H1 (cell line): ENCODE measurements around the gene RETSAT. TPM values are rescaled to one million over a fixed set of nuclear protein-coding genes. Genes with fewer than 3 reads are reported as not detected.
"Not testable (repeated sequence)": the region's sequence is repeated elsewhere in the genome, so short reads cannot be mapped to it uniquely, and the experiment has no call there.

Source experiments
- CTCF ChIA-PET: fragments of 300-600 bp; sonication (Branson Sonifier 250); formaldehyde crosslinking; loops from one replicate; lab custom pipeline; 2021; ENCODE audit not compliant: partially characterized antibody; lab: Charles Lee
- POLR2A ChIA-PET: fragments of 300-600 bp; sonication (Branson Sonifier 250); formaldehyde crosslinking; loops from one replicate; lab custom pipeline; 2021; ENCODE audit warnings: inconsistent platforms; ENCODE audit not compliant: partially characterized antibody; lab: Charles Lee
- DNase-seq, 2 experiments: peaks; one replicate each; pipeline versions ENCODE4 v3.0.0 to v3.0.0-alpha.2; 2010 to 2022; ENCODE audit warnings: low spot score in 2 of 2, low read depth in 1 of 2, mixed read lengths in 1 of 2
- FAIRE-seq: peaks from 2 replicates; lab custom pipeline; 2011; peaks lifted over from hg19 to GRCh38; lab: Jason Lieb, UNC
- H2AFZ ChIP-seq: 2 replicates; pipeline ENCODE4 v1.8.1; 2012; ENCODE audit warnings: low read length, inconsistent platforms
- H2AK5ac ChIP-seq: 2 replicates; pipeline ENCODE4 v1.6.1; 2013; ENCODE audit warnings: low read depth, low read length
- H2BK120ac ChIP-seq: replicated peaks from 2 replicates; pipeline ENCODE3; 2013; ENCODE audit warnings: low read depth, low read length, inconsistent platforms
- H2BK12ac ChIP-seq: 2 replicates; pipeline ENCODE4 v1.6.1; 2013; ENCODE audit warnings: low read depth, low read length
- H2BK15ac ChIP-seq: 2 replicates; pipeline ENCODE4 v1.6.1; 2013; ENCODE audit warnings: low read length
- H2BK20ac ChIP-seq: 2 replicates; pipeline ENCODE4 v1.6.1; 2013; ENCODE audit warnings: low read length
- H2BK5ac ChIP-seq: 2 replicates; pipeline ENCODE4 v1.6.1; 2013; ENCODE audit warnings: low read depth, low read length
- H3K14ac ChIP-seq: 2 replicates; pipeline ENCODE4 v1.6.1; 2013; ENCODE audit warnings: inconsistent platforms; ENCODE audit not compliant: insufficient read length
- H3K18ac ChIP-seq: 2 replicates; pipeline ENCODE4 v1.6.1; 2013; ENCODE audit warnings: low read length; ENCODE audit errors: extremely low read depth
- H3K23ac ChIP-seq: 2 replicates; pipeline ENCODE4 v1.6.1; 2013; ENCODE audit warnings: inconsistent platforms; ENCODE audit not compliant: insufficient read length
- H3K23me2 ChIP-seq: 2 replicates; pipeline ENCODE4 v1.6.1; 2013; ENCODE audit warnings: low read depth, low read length
- H3K27ac ChIP-seq: 2 replicates; pipeline ENCODE4 v1.6.1; 2011; ENCODE audit warnings: low read depth, low read length, inconsistent platforms
- H3K27me3 ChIP-seq, 4 experiments: replicated peaks in 1 of 4; 1 replicate in 1 of 4; 2 replicates in 3 of 4; pipeline versions ENCODE4 v1.6.1 to v1.8.1; 2011 to 2013; ENCODE audit warnings: low read length in 3 of 4, mild to moderate bottlenecking in 3 of 4, inconsistent platforms in 2 of 4, mixed read lengths in 2 of 4, moderate library complexity in 1 of 4; ENCODE audit not compliant: control insufficient read depth in 3 of 4, insufficient read depth in 3 of 4; ENCODE audit errors: extremely low read depth in 1 of 4
- H3K36me3 ChIP-seq, 4 experiments: 2 replicates each; pipeline versions ENCODE4 v1.6.1 to v1.8.1; 2011 to 2013; ENCODE audit warnings: mild to moderate bottlenecking in 4 of 4, low read length in 3 of 4, moderate library complexity in 2 of 4, control low read depth in 1 of 4, inconsistent platforms in 1 of 4; ENCODE audit not compliant: insufficient read depth in 4 of 4, control insufficient read depth in 2 of 4
- H3K4ac ChIP-seq: replicated peaks from 2 replicates; pipeline ENCODE3; 2013; ENCODE audit warnings: low read length, low read depth, mixed read lengths, inconsistent platforms; ENCODE audit not compliant: insufficient read length
- H3K4me1 ChIP-seq, 4 experiments: replicated peaks in 1 of 4; 1 replicate in 1 of 4; 2 replicates in 3 of 4; pipeline versions ENCODE4 v1.6.1 to v1.8.1; 2011 to 2013; ENCODE audit warnings: low read length in 3 of 4, inconsistent platforms in 2 of 4, mixed read lengths in 1 of 4; ENCODE audit not compliant: insufficient read depth in 4 of 4, control insufficient read depth in 3 of 4
- H3K4me2 ChIP-seq, 2 experiments: 2 replicates each; pipeline versions ENCODE4 v1.6.1 to v1.8.1; 2011 to 2013; ENCODE audit warnings: low read depth in 2 of 2, low read length in 2 of 2, control low read depth in 1 of 2, inconsistent platforms in 1 of 2, mild to moderate bottlenecking in 1 of 2; ENCODE audit not compliant: insufficient read depth in 1 of 2
- H3K4me3 ChIP-seq, 4 experiments: fragments of 200-600, 300-600 bp in 1 of 4; sonication (generic), shearing (Covaris generic), sonication (Bioruptor Twin) in 1 of 4; 2 replicates each; pipeline versions ENCODE4 v1.5.1 to v1.8.1; 2011 to 2016; ENCODE audit warnings: low read length in 4 of 4, low read depth in 3 of 4, control low read depth in 2 of 4, inconsistent platforms in 2 of 4, mild to moderate bottlenecking in 2 of 4, mixed read lengths in 1 of 4, moderate library complexity in 1 of 4; ENCODE audit not compliant: insufficient read depth in 2 of 4; ENCODE audit errors: extremely low read depth in 1 of 4
- H3K56ac ChIP-seq: replicated peaks from 2 replicates; pipeline ENCODE3; 2013; ENCODE audit warnings: low read depth, mild to moderate bottlenecking, mixed read lengths, low read length, inconsistent platforms; ENCODE audit not compliant: insufficient read length
- H3K79me1 ChIP-seq: 2 replicates; pipeline ENCODE4 v1.6.1; 2013; ENCODE audit warnings: low read depth, low read length, control low read depth
- H3K79me2 ChIP-seq, 2 experiments: 2 replicates each; pipeline versions ENCODE4 v1.6.1 to v1.8.1; 2012 to 2013; ENCODE audit warnings: low read length in 2 of 2, mild to moderate bottlenecking in 2 of 2, inconsistent platforms in 1 of 2; ENCODE audit not compliant: insufficient read depth in 2 of 2, control insufficient read depth in 1 of 2
- H3K9ac ChIP-seq, 4 experiments: replicated peaks in 1 of 4; 1 replicate in 1 of 4; 2 replicates in 3 of 4; pipeline versions ENCODE4 v1.6.1 to v1.8.1; 2011 to 2013; ENCODE audit warnings: low read depth in 3 of 4, low read length in 3 of 4, control low read depth in 2 of 4, mild to moderate bottlenecking in 2 of 4, moderate library complexity in 2 of 4, inconsistent platforms in 1 of 4; ENCODE audit errors: extremely low read depth in 1 of 4
- H3K9me3 ChIP-seq, 2 experiments: 2 replicates each; pipeline versions ENCODE4 v1.6.1 to v1.8.1; 2012 to 2013; ENCODE audit warnings: mild to moderate bottlenecking in 2 of 2, moderate library complexity in 2 of 2, control low read depth in 1 of 2, inconsistent platforms in 1 of 2, low read depth in 1 of 2, low read length in 1 of 2, mixed read lengths in 1 of 2; ENCODE audit not compliant: insufficient read depth in 2 of 2
- H4K20me1 ChIP-seq, 2 experiments: replicated peaks in 1 of 2; 2 replicates each; pipeline versions ENCODE3 to v1.8.1; 2011 to 2013; ENCODE audit warnings: inconsistent platforms in 2 of 2, low read length in 2 of 2, mild to moderate bottlenecking in 1 of 2; ENCODE audit not compliant: insufficient read depth in 2 of 2, control insufficient read depth in 1 of 2
- H4K5ac ChIP-seq: 2 replicates; pipeline ENCODE4 v1.6.1; 2013; ENCODE audit warnings: low read length, low read depth, mixed read lengths, inconsistent platforms; ENCODE audit not compliant: insufficient read length
- H4K8ac ChIP-seq: 2 replicates; pipeline ENCODE4 v1.8.0; 2013; ENCODE audit warnings: mild to moderate bottlenecking, moderate library complexity, low read length, inconsistent platforms; ENCODE audit not compliant: insufficient read depth; ENCODE audit errors: extremely low read depth
- H4K91ac ChIP-seq: replicated peaks from 2 replicates; pipeline ENCODE3; 2013; ENCODE audit warnings: low read length, mixed read lengths, inconsistent platforms; ENCODE audit not compliant: insufficient read length
- WGBS, 2 experiments: shearing (Covaris generic) in 1 of 2; methylation state at CpG; one replicate each; pipeline versions ENCODE4 v1.1.6 to v1.1.7; 2013 to 2015; ENCODE audit warnings: low lambda C conversion rate in 2 of 2, mixed read lengths in 2 of 2, inconsistent platforms in 1 of 2, low coverage in 1 of 2, missing lambda C conversion rate in 1 of 2; ENCODE audit not compliant: insufficient replicate concordance in 2 of 2, insufficient coverage in 1 of 2, insufficient read length in 1 of 2; ENCODE audit errors: extremely low coverage in 1 of 2, missing lambda C conversion rate in 1 of 2; 5-methylcytosine and 5-hydroxymethylcytosine counted together
- polyA plus RNA-seq, 7 experiments: library from polyadenylated mRNA; depleted of rRNA in 3 of 7; stranded (reverse) in 5 of 7; unstranded in 2 of 7; fragments of >200 nt in 5 of 7; fragments of 200-250 nt in 2 of 7; gene quantifications; 1 replicate in 5 of 7; 2 replicates in 1 of 7; 4 replicates in 1 of 7; pipeline versions ENCODE4 v1.2.1 to v1.2.3, GENCODE V29; 2011 to 2013; ENCODE audit warnings: missing spikeins in 2 of 7, mixed read lengths in 2 of 7
- total RNA-seq: library from RNA; stranded (reverse); fragmentation: NEBNext Ultra II Directional; extraction: Animal tissue kit (Norgen Biotek cat#: 25700); gene quantifications from 2 replicates; pipeline ENCODE4 v1.2.1, GENCODE V29; 2021

Gene RETSAT
- total and polyA plus RNA-seq, 2 of the 8 experiments (the other 6 are each of a cell fraction or from before 2014, with no cell fraction given): 15.8 to 16.7 TPM

DNA sequence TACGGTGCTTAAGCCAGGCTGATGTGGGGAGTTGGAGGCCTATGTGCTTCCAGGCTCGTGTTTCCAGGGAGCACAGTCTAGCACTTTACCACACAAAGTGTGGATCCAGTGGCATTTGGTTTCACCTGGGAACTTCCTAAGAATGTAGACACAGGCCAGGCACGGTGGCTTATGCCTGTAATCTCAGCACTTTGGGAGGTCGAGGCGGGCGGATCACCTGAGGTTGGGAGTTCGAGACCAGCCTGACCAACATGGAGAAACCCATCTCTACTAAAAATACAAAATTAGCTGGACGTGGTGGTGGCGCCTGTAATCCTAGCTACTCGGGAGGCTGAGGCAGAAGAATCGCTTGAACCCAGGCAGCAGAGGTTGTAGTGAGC lies 30.4 kb downstream of the RETSAT start:
- H2BK120ac ChIP-seq, H3K23ac ChIP-seq, H2AK5ac ChIP-seq, H3K4me3 ChIP-seq, H2BK20ac ChIP-seq, DNase-seq, H3K9me3 ChIP-seq, H3K18ac ChIP-seq, H2BK15ac ChIP-seq, H2BK5ac ChIP-seq, H4K5ac ChIP-seq, H3K14ac ChIP-seq, H2BK12ac ChIP-seq, H2AFZ ChIP-seq, H3K4ac ChIP-seq, H3K56ac ChIP-seq, H3K27me3 ChIP-seq, FAIRE-seq, H4K91ac ChIP-seq, H3K27ac ChIP-seq, H3K4me2 ChIP-seq, H3K9ac ChIP-seq, H4K8ac ChIP-seq: not testable (repeated sequence)
- peaks cover 17% of the 10 kb centered on the region for H3K79me1 ChIP-seq
- H3K79me2 ChIP-seq: peaks cover 9 to 24% of the 10 kb centered on the region in 2 experiments
- WGBS, 2 experiments: 98% methylated on average over 11 of the region's 11 CpGs; no CpG with 5 or more reads in 1 of the 2 experiments
- H3K23me2 ChIP-seq: peaks cover 17% of the 10 kb centered on the region
- peaks cover 2 to 13% of the 10 kb centered on the region in 2 experiments for H4K20me1 ChIP-seq
- H3K36me3 ChIP-seq: peaks cover 18 to 46% (median 28%) of the 10 kb centered on the region in 4 experiments
- peaks cover 0 to 13% (median 5%) of the 10 kb centered on the region in 4 experiments; a peak in 6 of 7 replicates for H3K4me1 ChIP-seq
- ChIA-PET CTCF (interaction anchor here (1.1 to 1.2 kb wide), 3 partner anchors 11 to 257 kb away, joined by 4 to 6 read pairs (median 5); no protein-coding TSS in a partner anchor), POLR2A (interaction anchor here (2.0 to 6.2 kb wide), 2 partner anchors 8 to 30 kb away, joined by 4 to 70 read pairs; partner anchors contain the start of genes ELMOD3 and RETSAT)
